ENCODE measurements around the gene GPRASP1.

DNA sequence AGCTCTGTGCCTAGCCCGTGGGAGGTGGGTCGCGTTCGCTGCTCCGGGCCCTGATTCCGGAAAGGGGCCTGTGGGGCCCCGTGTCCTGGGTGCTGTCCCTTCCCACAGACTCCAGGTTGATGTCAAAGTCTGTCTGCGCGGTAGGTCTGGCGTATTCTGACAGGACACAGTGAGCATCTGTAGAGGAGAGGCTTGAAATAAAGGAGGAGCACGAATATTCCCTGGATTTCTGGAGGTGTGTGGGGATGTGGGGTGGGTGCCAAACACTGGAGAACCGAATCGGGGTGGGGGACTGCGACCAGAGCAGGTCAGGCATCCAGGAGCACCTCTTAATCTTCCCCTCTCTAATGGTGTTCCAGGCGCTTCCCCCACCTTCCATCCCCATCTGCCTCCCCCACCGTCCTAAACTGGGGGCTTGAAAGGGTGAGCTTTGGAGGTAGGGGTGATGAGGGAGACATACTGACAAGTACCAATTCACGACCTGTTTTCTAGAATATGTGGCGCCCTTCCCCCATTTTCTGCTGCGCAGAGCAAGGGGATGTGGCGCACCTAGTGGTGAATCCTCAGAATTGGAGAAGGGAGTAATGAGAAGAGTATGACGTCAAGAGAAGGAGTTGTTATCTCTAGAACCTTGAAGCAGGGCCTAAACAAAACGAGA, 877 bp downstream of the GPRASP1 start:
- TF ChIP-seq, protein P1, sequence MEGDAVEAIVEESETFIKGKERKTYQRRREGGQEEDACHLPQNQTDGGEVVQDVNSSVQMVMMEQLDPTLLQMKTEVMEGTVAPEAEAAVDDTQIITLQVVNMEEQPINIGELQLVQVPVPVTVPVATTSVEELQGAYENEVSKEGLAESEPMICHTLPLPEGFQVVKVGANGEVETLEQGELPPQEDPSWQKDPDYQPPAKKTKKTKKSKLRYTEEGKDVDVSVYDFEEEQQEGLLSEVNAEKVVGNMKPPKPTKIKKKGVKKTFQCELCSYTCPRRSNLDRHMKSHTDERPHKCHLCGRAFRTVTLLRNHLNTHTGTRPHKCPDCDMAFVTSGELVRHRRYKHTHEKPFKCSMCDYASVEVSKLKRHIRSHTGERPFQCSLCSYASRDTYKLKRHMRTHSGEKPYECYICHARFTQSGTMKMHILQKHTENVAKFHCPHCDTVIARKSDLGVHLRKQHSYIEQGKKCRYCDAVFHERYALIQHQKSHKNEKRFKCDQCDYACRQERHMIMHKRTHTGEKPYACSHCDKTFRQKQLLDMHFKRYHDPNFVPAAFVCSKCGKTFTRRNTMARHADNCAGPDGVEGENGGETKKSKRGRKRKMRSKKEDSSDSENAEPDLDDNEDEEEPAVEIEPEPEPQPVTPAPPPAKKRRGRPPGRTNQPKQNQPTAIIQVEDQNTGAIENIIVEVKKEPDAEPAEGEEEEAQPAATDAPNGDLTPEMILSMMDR (IDR thresholded peaks at IDR 0.05; ENCODE audit: insufficient read depth, low read length): no peak
- TF ChIP-seq, protein P2, sequence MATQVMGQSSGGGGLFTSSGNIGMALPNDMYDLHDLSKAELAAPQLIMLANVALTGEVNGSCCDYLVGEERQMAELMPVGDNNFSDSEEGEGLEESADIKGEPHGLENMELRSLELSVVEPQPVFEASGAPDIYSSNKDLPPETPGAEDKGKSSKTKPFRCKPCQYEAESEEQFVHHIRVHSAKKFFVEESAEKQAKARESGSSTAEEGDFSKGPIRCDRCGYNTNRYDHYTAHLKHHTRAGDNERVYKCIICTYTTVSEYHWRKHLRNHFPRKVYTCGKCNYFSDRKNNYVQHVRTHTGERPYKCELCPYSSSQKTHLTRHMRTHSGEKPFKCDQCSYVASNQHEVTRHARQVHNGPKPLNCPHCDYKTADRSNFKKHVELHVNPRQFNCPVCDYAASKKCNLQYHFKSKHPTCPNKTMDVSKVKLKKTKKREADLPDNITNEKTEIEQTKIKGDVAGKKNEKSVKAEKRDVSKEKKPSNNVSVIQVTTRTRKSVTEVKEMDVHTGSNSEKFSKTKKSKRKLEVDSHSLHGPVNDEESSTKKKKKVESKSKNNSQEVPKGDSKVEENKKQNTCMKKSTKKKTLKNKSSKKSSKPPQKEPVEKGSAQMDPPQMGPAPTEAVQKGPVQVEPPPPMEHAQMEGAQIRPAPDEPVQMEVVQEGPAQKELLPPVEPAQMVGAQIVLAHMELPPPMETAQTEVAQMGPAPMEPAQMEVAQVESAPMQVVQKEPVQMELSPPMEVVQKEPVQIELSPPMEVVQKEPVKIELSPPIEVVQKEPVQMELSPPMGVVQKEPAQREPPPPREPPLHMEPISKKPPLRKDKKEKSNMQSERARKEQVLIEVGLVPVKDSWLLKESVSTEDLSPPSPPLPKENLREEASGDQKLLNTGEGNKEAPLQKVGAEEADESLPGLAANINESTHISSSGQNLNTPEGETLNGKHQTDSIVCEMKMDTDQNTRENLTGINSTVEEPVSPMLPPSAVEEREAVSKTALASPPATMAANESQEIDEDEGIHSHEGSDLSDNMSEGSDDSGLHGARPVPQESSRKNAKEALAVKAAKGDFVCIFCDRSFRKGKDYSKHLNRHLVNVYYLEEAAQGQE (IDR thresholded peaks at IDR 0.05; ENCODE audit: insufficient replicate concordance, low read depth): no peak
- TF ChIP-seq POLR2AphosphoS5 (IDR thresholded peaks at IDR 0.05; ENCODE audit: low read depth): no peak
- TF ChIP-seq GABPA (IDR thresholded peaks at IDR 0.05; ENCODE audit: low read depth): no peak
- no peak for TF ChIP-seq SPI1 (IDR thresholded peaks at IDR 0.05; ENCODE audit: borderline replicate concordance, low read depth)

Data from HL-60 (cell line).